K562 (cell line): Measurements from ENCODE around the gene ATP6V0E2. TPM values are rescaled to one million over a fixed set of nuclear protein-coding genes. Genes with fewer than 3 reads are reported as not detected.

Experiments
- CCNT2 ChIP-seq: IDR thresholded peaks from 2 replicates; pipeline ENCODE4 v1.6.1; 2011; ENCODE audit warnings: borderline replicate concordance, low read depth, mild to moderate bottlenecking, moderate library complexity, mixed read lengths, low read length; ENCODE audit not compliant: insufficient read length; ENCODE audit errors: extremely low read depth
- CREB3L1 ChIP-seq: fragments of 450-650 bp; IDR thresholded peaks from 2 replicates; pipeline ENCODE4 v1.6.1; 2014; ENCODE audit warnings: low read depth, mild to moderate bottlenecking, moderate library complexity, borderline replicate concordance
- CTCF ChIP-seq, 3 experiments: IDR thresholded peaks in 2 of 3; conservative IDR thresholded peaks in 1 of 3; 2 replicates each; pipeline ENCODE4 v1.5.1; 2011 to 2012; ENCODE audit warnings: low read length in 3 of 3, mild to moderate bottlenecking in 3 of 3, control low read depth in 2 of 3, improper control_type of control experiment in 1 of 3, inconsistent platforms in 1 of 3, low read depth in 1 of 3, mixed read lengths in 1 of 3, moderate library complexity in 1 of 3; ENCODE audit not compliant: insufficient read depth in 2 of 3
- FOS ChIP-seq: IDR thresholded peaks from 3 replicates; pipeline ENCODE4 v1.6.1; 2011; ENCODE audit not compliant: insufficient read length; ENCODE audit errors: extremely low read depth
- KDM1A ChIP-seq, 2 experiments: fragments of 450-650 bp; IDR thresholded peaks; 2 replicates each; pipeline ENCODE4 v1.6.1; 2016; ENCODE audit warnings: mild to moderate bottlenecking in 2 of 2
- MAX ChIP-seq: sonication (generic); formaldehyde crosslinking; IDR thresholded peaks from 2 replicates; pipeline ENCODE4 v1.9.0; 2022; ENCODE audit warnings: mild to moderate bottlenecking, missing genetic modification reagents
- MTA3 ChIP-seq: fragments of 450-650 bp; formaldehyde crosslinking; IDR thresholded peaks from 2 replicates; pipeline ENCODE4 v1.6.1; 2017; ENCODE audit warnings: mild to moderate bottlenecking, borderline replicate concordance
- ZBTB17 ChIP-seq: fragments of 450-650 bp; formaldehyde crosslinking; IDR thresholded peaks from 2 replicates; pipeline ENCODE4 v1.4.0; 2020; ENCODE audit warnings: mild to moderate bottlenecking
- ZBTB40 ChIP-seq, 2 experiments: fragments of 450-650 bp in 1 of 2; sonication (generic) in 1 of 2; formaldehyde crosslinking in 1 of 2; IDR thresholded peaks; 2 replicates each; pipeline versions ENCODE4 v1.7.1 to v1.9.0; 2016 to 2022; ENCODE audit warnings: inconsistent platforms in 1 of 2, mild to moderate bottlenecking in 1 of 2, missing genetic modification reagents in 1 of 2
- polyA plus RNA-seq, 8 experiments: library from polyadenylated mRNA; depleted of rRNA in 4 of 8; stranded (reverse) in 5 of 8; unstranded in 3 of 8; fragments of >200 nt; fragmentation: Nextera tagmentation in 2 of 8; fragmentation: Illumina TruSeq in 1 of 8; extraction: Ambion mirVana in 2 of 8; extraction: Trizol in 1 of 8; gene quantifications; 2 replicates each; pipeline versions ENCODE4 v1.2.1 to v1.2.3, GENCODE V29; 2011 to 2014; ENCODE audit warnings: inconsistent platforms in 1 of 8, missing spikeins in 1 of 8
- total RNA-seq, 7 experiments: library from RNA; depleted of rRNA in 6 of 7; stranded (reverse); fragments of >200 nt in 6 of 7; fragmentation: Illumina TruSeq in 2 of 7; extraction: Trizol in 2 of 7; gene quantifications; 2 replicates each; pipeline versions ENCODE4 v1.2.1 to v1.2.3, GENCODE V29; 2011 to 2021; ENCODE audit warnings: low replicate concordance in 1 of 7

The ATP6V0E2 gene
- total and polyA plus RNA-seq, 9 of the 15 experiments (the other 6 are each of a cell fraction or from before 2014, with no cell fraction given), result 0.55 to 18.5 (median 10.9) TPM

- TF ChIP-seq CREB3L1, result peak; percentile 48; the same call in 1 of the 2 replicates
- TF ChIP-seq KDM1A (IDR thresholded peaks at IDR 0.05), result no peak
- TF ChIP-seq FOS, result no peak
- no peak for TF ChIP-seq ZBTB17 (CRISPR knock-in tag)
- peak; percentile 26 for TF ChIP-seq CCNT2
- no peak; the same call in 1 of the 2 replicates for TF ChIP-seq MTA3
- peak; percentile 78 for TF ChIP-seq MAX (CRISPR knock-in tag)
- peak; percentile 56 for TF ChIP-seq ZBTB40 (IDR thresholded peaks at IDR 0.05)
- peak; percentile 49; the same call in 1 of the 2 replicates for TF ChIP-seq ZBTB40 (CRISPR knock-in tag; IDR thresholded peaks at IDR 0.05)
- TF ChIP-seq CTCF (IDR thresholded peaks at IDR 0.05 in 2 of 3, conservative IDR thresholded peaks at IDR 0.05 in 1 of 3; ENCODE audit: insufficient read depth in 2 of 3, low read depth in 1 of 3, low read length in 3 of 3), result no peak
Observed at GRCh38 chr7:149873074-149873969, at the start of gene ATP6V0E2 (continued).
